OCI-LY1 (cell line): ENCODE data around the gene MCOLN1.

Experiments
- EZH2 ChIP-seq: fragments of 200-600 bp; sonication (generic), shearing (Covaris generic); IDR thresholded peaks from 2 replicates; pipeline ENCODE4 v1.8.0; 2017; ENCODE audit warnings: borderline replicate concordance, mixed run types, mild to moderate bottlenecking, antibody characterized with exemption, low read length, moderate library complexity, mixed read lengths
- TF ChIP-seq, protein P1 (sequence below): fragments of 200-600 bp; sonication (generic), shearing (Covaris generic); IDR thresholded peaks from 2 replicates; pipeline ENCODE4 v1.5.1; 2017; ENCODE audit warnings: mild to moderate bottlenecking, antibody characterized with exemption, low read length, moderate library complexity, mixed read lengths

DNA sequence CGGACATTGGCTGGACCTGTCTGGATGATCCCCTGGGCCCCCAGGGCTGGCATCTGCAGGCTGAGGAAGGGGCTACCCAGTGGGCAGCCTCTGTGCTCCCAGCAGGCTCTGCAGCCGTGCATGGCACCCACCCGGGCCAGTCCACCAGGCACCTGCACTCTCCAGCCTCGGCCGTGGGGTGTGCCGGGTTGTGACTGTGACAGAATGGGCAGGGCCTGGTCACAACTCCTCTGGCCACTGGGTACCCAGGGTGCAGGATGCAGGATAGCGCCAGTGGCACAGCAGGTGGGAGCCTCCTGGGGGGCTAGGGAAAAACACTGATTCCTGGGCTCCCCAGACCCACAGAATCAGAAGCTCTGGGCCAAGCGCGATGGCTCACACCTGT is 43.6 kb upstream of the MCOLN1 start:
- TF ChIP-seq, protein P1, sequence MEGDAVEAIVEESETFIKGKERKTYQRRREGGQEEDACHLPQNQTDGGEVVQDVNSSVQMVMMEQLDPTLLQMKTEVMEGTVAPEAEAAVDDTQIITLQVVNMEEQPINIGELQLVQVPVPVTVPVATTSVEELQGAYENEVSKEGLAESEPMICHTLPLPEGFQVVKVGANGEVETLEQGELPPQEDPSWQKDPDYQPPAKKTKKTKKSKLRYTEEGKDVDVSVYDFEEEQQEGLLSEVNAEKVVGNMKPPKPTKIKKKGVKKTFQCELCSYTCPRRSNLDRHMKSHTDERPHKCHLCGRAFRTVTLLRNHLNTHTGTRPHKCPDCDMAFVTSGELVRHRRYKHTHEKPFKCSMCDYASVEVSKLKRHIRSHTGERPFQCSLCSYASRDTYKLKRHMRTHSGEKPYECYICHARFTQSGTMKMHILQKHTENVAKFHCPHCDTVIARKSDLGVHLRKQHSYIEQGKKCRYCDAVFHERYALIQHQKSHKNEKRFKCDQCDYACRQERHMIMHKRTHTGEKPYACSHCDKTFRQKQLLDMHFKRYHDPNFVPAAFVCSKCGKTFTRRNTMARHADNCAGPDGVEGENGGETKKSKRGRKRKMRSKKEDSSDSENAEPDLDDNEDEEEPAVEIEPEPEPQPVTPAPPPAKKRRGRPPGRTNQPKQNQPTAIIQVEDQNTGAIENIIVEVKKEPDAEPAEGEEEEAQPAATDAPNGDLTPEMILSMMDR, result no peak
- TF ChIP-seq EZH2, result no peak
